GM11168 (cell line): ENCODE measurements around the gene ZNF396.

ENCODE experiments used
- in situ Hi-C: fragments of 300-500 bp; cut with MboI; formaldehyde crosslinking; loops from one replicate; pipeline ENCODE4 v1.12.0; 2022; ENCODE audit warnings: low sequenced_read_pairs; ENCODE audit not compliant: unreplicated experiment

ZNF396 gene

GRCh38 chr18:35376742-35377695 is at the start of gene ZNF396:
Gene ZNF396, minus strand, starts transcription at chr18:35377337. Its CDS starts 3,045 bp downstream, at chr18:35374292.
- in situ Hi-C loops: no loop called here

GRCh38 chr18:35426786-35427185 is 49.6 kb upstream of the ZNF396 start:
- in situ Hi-C loops: no loop called here

GRCh38 chr18:35424356-35424755 is 47.2 kb upstream of the ZNF396 start:
- in situ Hi-C loops: no loop called here

- in situ Hi-C loops: no loop called here
Observed at GRCh38 chr18:35422237-35422636, 45.1 kb upstream of the ZNF396 start.

GRCh38 chr18:35418610-35419009 is 41.5 kb upstream of the ZNF396 start:
- in situ Hi-C loops: no loop called here

- in situ Hi-C loops: no loop called here
Observed at GRCh38 chr18:35417223-35417622, 40.1 kb upstream of the ZNF396 start.

- in situ Hi-C loops: no loop called here
Observed at GRCh38 chr18:35415511-35416073, 38.5 kb upstream of the ZNF396 start.

GRCh38 chr18:35413163-35413511 is 36.0 kb upstream of the ZNF396 start:
- in situ Hi-C loops: no loop called here

- in situ Hi-C loops: no loop called here
Observed at GRCh38 chr18:35411625-35412351, 34.7 kb upstream of the ZNF396 start.

- in situ Hi-C loops: no loop called here
Observed at GRCh38 chr18:35410561-35410960, 33.4 kb upstream of the ZNF396 start.

- in situ Hi-C loops: no loop called here
Observed at GRCh38 chr18:35409911-35410310, 32.8 kb upstream of the ZNF396 start.

GRCh38 chr18:35408843-35409261 is 31.7 kb upstream of the ZNF396 start:
- in situ Hi-C loops: no loop called here

- in situ Hi-C loops: no loop called here
Observed at GRCh38 chr18:35407871-35408481, 30.8 kb upstream of the ZNF396 start.

- in situ Hi-C loops: no loop called here
Observed at GRCh38 chr18:35406666-35407065, 29.5 kb upstream of the ZNF396 start.

GRCh38 chr18:35397976-35398375 is 20.8 kb upstream of the ZNF396 start:
- in situ Hi-C loops: loop anchor here (10.0 kb wide), 1 partner anchor 557 kb away; no protein-coding TSS in a partner anchor

- in situ Hi-C loops: loop anchor here (10.0 kb wide), 1 partner anchor 561 kb away; no protein-coding TSS in a partner anchor
Observed at GRCh38 chr18:35393716-35394115, 16.6 kb upstream of the ZNF396 start.

GRCh38 chr18:35392375-35392774 is 15.2 kb upstream of the ZNF396 start:
- in situ Hi-C loops: loop anchor here (10.0 kb wide), 1 partner anchor 562 kb away; no protein-coding TSS in a partner anchor

- in situ Hi-C loops: loop anchor here (10.0 kb wide), 1 partner anchor 564 kb away; no protein-coding TSS in a partner anchor
Observed at GRCh38 chr18:35390951-35391700, 14.0 kb upstream of the ZNF396 start.

GRCh38 chr18:35389095-35389618 is 12.0 kb upstream of the ZNF396 start:
- in situ Hi-C loops: no loop called here
